TTC549 (cell line): ENCODE results near the gene SENP5.

Source experiments
- FAIRE-seq: peaks from 2 replicates; lab custom pipeline; 2012; peaks lifted over from hg19 to GRCh38; lab: Jason Lieb, UNC

The SENP5 gene

GRCh38 chr3:196968233-196969133 lies 100.8 kb downstream of the SENP5 start, which contains the start of gene PIGZ:
PIGZ (minus strand) TSS chr3:196968833; CDS start chr3:196952031, 16,802 bp downstream.
- no peak for FAIRE-seq

- no peak for FAIRE-seq
Observed at GRCh38 chr3:196969134-196969659, 101.5 kb downstream of the SENP5 start.

- FAIRE-seq = no peak
Observed at GRCh38 chr3:196969660-196970546, 102.2 kb downstream of the SENP5 start.

DNA sequence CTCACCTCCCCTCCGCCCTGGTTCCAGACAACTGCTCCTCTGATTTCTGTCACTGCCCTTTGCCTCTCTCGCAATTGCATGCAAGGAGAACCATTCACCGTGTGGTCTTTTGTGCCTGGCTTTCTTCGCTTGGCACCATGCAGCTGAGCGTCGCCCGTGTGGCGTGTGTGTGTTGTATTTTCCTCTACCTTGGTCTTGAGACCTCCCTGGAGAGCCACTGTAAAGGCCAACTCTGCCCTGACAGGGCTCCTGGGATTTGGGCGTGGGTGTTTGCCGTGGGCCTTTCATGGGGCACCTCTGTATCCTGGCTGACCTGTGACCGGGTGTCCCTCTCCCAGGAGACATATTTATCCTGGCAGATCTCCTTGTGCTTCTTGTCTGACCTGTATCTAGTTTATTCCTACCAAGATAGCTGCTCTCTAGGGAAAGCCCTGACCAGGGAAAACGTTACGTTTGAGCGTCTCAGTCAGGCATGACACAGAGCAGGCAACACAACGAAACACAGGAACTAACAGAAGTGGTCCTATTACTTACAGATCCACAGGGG lies 102.9 kb downstream of the SENP5 start:
- FAIRE-seq = no peak

- no peak for FAIRE-seq
Observed at GRCh38 chr3:196971094-196971698, 103.5 kb downstream of the SENP5 start.

DNA sequence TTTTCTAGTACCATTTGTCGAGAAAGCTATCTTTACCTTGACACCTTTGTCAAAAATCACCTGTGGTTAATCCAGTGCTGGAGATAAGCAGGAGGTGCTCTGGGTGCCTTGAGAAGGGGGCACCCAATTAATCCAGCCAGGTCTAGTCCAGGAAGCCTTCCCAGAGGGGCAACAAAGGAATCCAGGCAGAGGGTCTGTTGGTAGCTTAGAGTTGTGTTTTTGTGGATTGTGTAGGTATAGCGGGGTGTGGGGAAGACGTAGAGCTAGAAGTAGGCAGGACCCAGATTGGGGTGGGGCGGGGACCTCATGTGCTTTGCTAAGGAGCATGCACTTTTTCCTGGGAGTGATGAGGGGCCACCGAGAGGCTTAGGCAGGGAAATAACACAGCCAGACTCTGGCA lies 106.9 kb downstream of the SENP5 start:
- no peak for FAIRE-seq

GRCh38 chr3:196975349-196975748 lies 107.6 kb downstream of the SENP5 start:
- no peak for FAIRE-seq

GRCh38 chr3:196976941-196977340 lies 109.2 kb downstream of the SENP5 start:
- FAIRE-seq = no peak

GRCh38 chr3:196979545-196979944 lies 111.8 kb downstream of the SENP5 start:
- FAIRE-seq = no peak

DNA sequence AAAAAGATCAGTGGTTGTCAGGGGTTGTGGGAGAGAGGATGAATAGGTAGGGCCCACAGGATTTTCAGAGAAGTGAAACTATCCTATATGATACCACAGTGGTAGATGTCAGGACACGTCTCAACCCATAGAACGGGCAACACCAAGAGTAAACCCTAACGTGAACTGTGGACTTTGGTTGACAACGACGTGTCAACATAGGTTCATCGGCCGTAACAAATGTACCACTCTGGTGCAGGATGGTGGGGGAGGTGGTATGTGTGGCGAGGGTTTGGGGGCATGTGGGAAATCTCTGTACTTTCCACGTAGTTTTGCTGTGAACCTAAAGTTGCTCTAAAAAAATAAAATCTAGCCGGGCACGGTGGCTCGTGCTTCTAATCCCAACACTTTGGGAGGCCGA lies 113.9 kb downstream of the SENP5 start:
- no peak for FAIRE-seq

GRCh38 chr3:196983186-196983585 lies 115.5 kb downstream of the SENP5 start:
- no peak for FAIRE-seq
